Neural cell (in vitro differentiated cells): ENCODE measurements around the gene SIX4. TPM values are rescaled to one million over a fixed set of nuclear protein-coding genes. Genes with fewer than 3 reads are reported as not detected.
A peak's percentile ranks its signal among the peaks of the same experiment; 100 is the strongest.

ENCODE experiments used
- H2AFZ ChIP-seq: fragments of 200-600, 300-800 bp; sonication (generic), shearing (Covaris generic); 2 replicates; pipeline ENCODE4 v1.6.0; 2014; ENCODE audit warnings: low read depth, mild to moderate bottlenecking, antibody characterized with exemption, low read length, moderate library complexity
- H3F3A ChIP-seq: fragments of 200-600 bp; shearing (Covaris generic); 2 replicates; pipeline ENCODE4 v1.6.1; 2016; ENCODE audit warnings: mild to moderate bottlenecking, moderate library complexity, mixed read lengths, antibody characterized with exemption, low read length; ENCODE audit not compliant: insufficient read depth, poor library complexity, severe bottlenecking
- H3K27ac ChIP-seq: fragments of 200-600, 300-800 bp; sonication (generic), shearing (Covaris generic); 2 replicates; pipeline ENCODE4 v1.5.1; 2014; ENCODE audit warnings: mild to moderate bottlenecking, low read length, moderate library complexity
- H3K27me3 ChIP-seq: fragments of 300-800, 200-600 bp; sonication (generic), shearing (Covaris generic); 2 replicates; pipeline ENCODE4 v1.6.0; 2014; ENCODE audit warnings: mild to moderate bottlenecking, low read depth, low read length, moderate library complexity; ENCODE audit not compliant: insufficient read depth
- H3K36me3 ChIP-seq: fragments of 300-800, 200-600 bp; sonication (generic), shearing (Covaris generic); 2 replicates; pipeline ENCODE4 v1.5.1; 2014; ENCODE audit warnings: mild to moderate bottlenecking, antibody characterized with exemption, low read length, moderate library complexity; ENCODE audit not compliant: insufficient read depth
- H3K4me2 ChIP-seq: fragments of 300-800, 200-600 bp; sonication (generic), shearing (Covaris generic); 2 replicates; pipeline ENCODE4 v1.6.0; 2014; ENCODE audit warnings: mild to moderate bottlenecking, low read length
- H3K4me3 ChIP-seq: fragments of 300-800, 200-600 bp; sonication (generic), shearing (Covaris generic); 2 replicates; pipeline ENCODE4 v1.5.1; 2014; ENCODE audit warnings: mild to moderate bottlenecking, low read length, moderate library complexity
- H3K79me2 ChIP-seq: fragments of 200-600 bp; shearing (Covaris generic); replicated peaks from 2 replicates; pipeline ENCODE4 v1.6.0; 2014; ENCODE audit warnings: mild to moderate bottlenecking, low read length, moderate library complexity; ENCODE audit not compliant: insufficient read depth
- H3K9ac ChIP-seq: fragments of 300-800, 200-600 bp; sonication (generic), shearing (Covaris generic); 2 replicates; pipeline ENCODE4 v1.6.1; 2016; ENCODE audit warnings: mild to moderate bottlenecking, low read length, mixed read lengths
- H3K9me2 ChIP-seq: fragments of 200-600 bp; shearing (Covaris generic); 2 replicates; pipeline ENCODE4 v1.6.1; 2016; ENCODE audit warnings: mild to moderate bottlenecking, low read length, mixed read lengths; ENCODE audit not compliant: insufficient read depth
- H3K9me3 ChIP-seq: fragments of 200-600, 300-800 bp; sonication (generic), shearing (Covaris generic); 2 replicates; pipeline ENCODE4 v1.6.1; 2016; ENCODE audit warnings: mild to moderate bottlenecking, mixed run types, low read length, moderate library complexity, mixed read lengths
- H4K20me1 ChIP-seq: fragments of 200-600 bp; shearing (Covaris generic); 2 replicates; pipeline ENCODE4 v1.6.1; 2016; ENCODE audit warnings: mild to moderate bottlenecking, mixed run types; ENCODE audit not compliant: insufficient read depth
- CTCF ChIP-seq: fragments of 450-650 bp; IDR thresholded peaks from 2 replicates; pipeline ENCODE4 v1.5.1; 2014; ENCODE audit warnings: antibody characterized with exemption, mild to moderate bottlenecking, moderate library complexity; ENCODE audit not compliant: poor library complexity, severe bottlenecking
- EP300 ChIP-seq: fragments of 450-650 bp; conservative IDR thresholded peaks from 2 replicates; pipeline ENCODE4 v1.6.1; 2014; ENCODE audit warnings: antibody characterized with exemption, mild to moderate bottlenecking, moderate library complexity; ENCODE audit not compliant: poor library complexity, severe bottlenecking
- EZH2 ChIP-seq: fragments of 200-600, 300-800 bp; shearing (Covaris generic), sonication (generic); IDR thresholded peaks from 2 replicates; pipeline ENCODE4 v1.6.1; 2014; ENCODE audit warnings: antibody characterized with exemption, low read length, borderline replicate concordance, mild to moderate bottlenecking; ENCODE audit not compliant: insufficient read depth, poor library complexity, severe bottlenecking
- MXI1 ChIP-seq: fragments of 450-650 bp; conservative IDR thresholded peaks from 2 replicates; pipeline ENCODE4 v1.6.1; 2014; ENCODE audit warnings: antibody characterized with exemption, mild to moderate bottlenecking; ENCODE audit not compliant: poor library complexity, severe bottlenecking
- POLR2AphosphoS5 ChIP-seq: IDR thresholded peaks from 2 replicates; pipeline ENCODE4 v1.6.1; 2012
- RAD21 ChIP-seq: fragments of 450-650 bp; conservative IDR thresholded peaks from 2 replicates; pipeline ENCODE4 v1.6.1; 2014; ENCODE audit warnings: antibody characterized with exemption, mild to moderate bottlenecking, moderate library complexity
- REST ChIP-seq: IDR thresholded peaks from 2 replicates; pipeline ENCODE4 v1.6.1; 2012; ENCODE audit warnings: borderline replicate concordance
- SMC3 ChIP-seq: fragments of 450-650 bp; conservative IDR thresholded peaks from 2 replicates; pipeline ENCODE4 v1.6.1; 2014; ENCODE audit warnings: antibody characterized with exemption, mild to moderate bottlenecking, moderate library complexity; ENCODE audit not compliant: poor library complexity
- TAF1 ChIP-seq: IDR thresholded peaks from 2 replicates; pipeline ENCODE4 v1.6.1; 2012; ENCODE audit warnings: low read depth
- polyA minus RNA-seq: library from RNA; depleted of rRNA, polyadenylated mRNA; stranded (reverse); fragments of >200 nt; gene quantifications from 2 replicates; pipeline ENCODE4 v1.2.3, GENCODE V29; 2014
- polyA plus RNA-seq: library from polyadenylated mRNA; depleted of rRNA; stranded (reverse); fragments of >200 nt; gene quantifications from 2 replicates; pipeline ENCODE4 v1.2.3, GENCODE V29; 2014

SIX4 gene
- polyA plus RNA-seq: 1.1 and 1.3 TPM in 2 replicates
- polyA minus RNA-seq: 4.4 and 6.0 TPM in 2 replicates

- H3K9me3 ChIP-seq: no peaks in the 10 kb centered on the region
- peak within 1 kb of the TSS; percentile 66 for H3K9ac ChIP-seq
- no peaks in the 10 kb centered on the region for H3K79me2 ChIP-seq
- peak within 1 kb of the TSS; percentile 12 for H3K27ac ChIP-seq
- H3K36me3 ChIP-seq: no peaks in the 10 kb centered on the region
- H2AFZ ChIP-seq: peak within 1 kb of the TSS; percentile 65
- H3F3A ChIP-seq: no peaks in the 10 kb centered on the region
- TF ChIP-seq CTCF (no peak), EP300 (no peak), RAD21 (no peak), MXI1 (peak; percentile 11), SMC3 (no peak), EZH2 (no peak), POLR2AphosphoS5 (peak; percentile 42)
- H3K4me2 ChIP-seq: peak within 1 kb of the TSS; percentile 45
- H3K27me3 ChIP-seq: peaks cover 46% of the 10 kb centered on the region
- H3K4me3 ChIP-seq: peak within 1 kb of the TSS; percentile 96
- H3K9me2 ChIP-seq: no peaks in the 10 kb centered on the region
- H4K20me1 ChIP-seq: no peaks in the 10 kb centered on the region
These were observed at the start of gene SIX4 for GRCh38 chr14:60723907-60724618. Gene SIX4 (minus strand): TSS chr14:60724351. CDS start chr14:60724074, 277 bp downstream.

GRCh38 chr14:60773558-60773957, 49.4 kb upstream of the SIX4 start:
- Histone ChIP-seq H3K4me3 (no peak overlapping the region), H2AFZ (no peak overlapping the region), H4K20me1 (no peaks in the 10 kb centered on the region), H3K4me2 (no peak overlapping the region), H3F3A (no peaks in the 10 kb centered on the region), H3K9me3 (no peaks in the 10 kb centered on the region), H3K9me2 (no peaks in the 10 kb centered on the region), H3K9ac (no peak overlapping the region), H3K27ac (no peak overlapping the region), H3K79me2 (peaks cover 15% of the 10 kb centered on the region), H3K27me3 (no peaks in the 10 kb centered on the region), H3K36me3 (no peaks in the 10 kb centered on the region)
- TF ChIP-seq EZH2 (no peak), SMC3 (no peak), REST (no peak), CTCF (no peak), RAD21 (no peak), MXI1 (no peak), TAF1 (no peak), EP300 (no peak)
